ENCODE data around the gene GRAP2. TPM values are rescaled to one million over a fixed set of nuclear protein-coding genes. Genes with fewer than 3 reads are reported as not detected.

GRAP2 gene
- total and polyA plus RNA-seq, 10 of the 15 experiments (the other 5 are each of a cell fraction or from before 2014, with no cell fraction given): 3.3 to 79.1 (median 59.6) TPM

DNA sequence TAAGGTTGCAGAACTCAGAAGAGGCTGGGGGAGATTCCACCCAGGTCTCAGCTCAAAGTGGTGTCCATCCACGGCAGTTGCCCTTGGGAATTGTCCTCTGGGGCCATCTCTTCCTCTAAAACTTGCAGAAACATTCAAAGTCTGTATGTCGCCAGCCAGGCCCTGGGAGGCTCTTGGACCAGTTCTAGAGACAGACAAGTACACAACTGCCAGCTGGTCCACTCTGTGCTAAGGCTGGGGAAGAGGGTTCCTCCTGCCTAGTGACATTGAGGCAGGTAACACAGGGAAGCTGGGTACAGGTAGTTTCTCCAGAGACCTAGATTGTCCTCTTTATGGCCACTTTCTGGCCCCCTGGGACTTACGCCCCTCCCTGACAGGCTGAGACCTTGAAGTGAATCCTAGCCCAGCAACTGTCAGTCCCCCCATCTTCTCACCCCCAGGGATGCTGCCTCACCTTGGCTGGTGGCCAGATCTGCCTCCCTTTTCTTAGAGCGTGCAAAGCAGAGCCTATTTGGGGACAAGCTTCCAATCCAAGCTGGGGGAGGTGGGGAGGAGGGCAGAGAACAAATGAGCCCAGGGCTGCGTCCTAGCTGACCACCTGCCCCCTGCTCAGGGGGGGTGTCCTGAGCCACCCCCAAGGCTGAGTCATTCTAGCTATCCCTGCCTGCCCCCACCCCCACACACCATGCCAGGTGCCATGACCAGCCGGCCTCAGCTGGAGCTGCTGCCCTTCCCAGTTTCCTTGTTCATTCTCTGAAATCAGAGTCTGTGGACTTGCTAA, 102.2 kb downstream of the GRAP2 start:
- CTCF ChIA-PET: no interaction called here
- no peak overlapping the region for H3K4me2 ChIP-seq (ENCODE audit: control insufficient read depth, insufficient read depth)

More for the DNA sequence above, 102.2 kb downstream of the GRAP2 start:
- Histone ChIP-seq H3K4me1 (ENCODE audit: control insufficient read depth, insufficient read depth, low read length) (no peaks in the 10 kb centered on the region), H3K27ac (ENCODE audit: control insufficient read depth, insufficient read depth) (no peak overlapping the region), H4K20me1 (ENCODE audit: control insufficient read depth, insufficient read depth) (no peaks in the 10 kb centered on the region), H3K9me3 (replicated peaks; ENCODE audit: control insufficient read depth, insufficient read depth, low read length) (no peaks in the 10 kb centered on the region), H3K4me3 (no peak overlapping the region), H3K79me2 (ENCODE audit: control insufficient read depth, insufficient read depth, low read length) (no peaks in the 10 kb centered on the region), H3K27me3 (replicated peaks in 1 of 2; ENCODE audit: control insufficient read depth in 2 of 2, insufficient read depth in 2 of 2, low read length in 1 of 2) (peaks cover 2 to 9% of the 10 kb centered on the region in 2 experiments; a peak in 3 of 4 replicates), H3K36me3 (ENCODE audit: control insufficient read depth in 2 of 2, insufficient read depth in 2 of 2, low read length in 1 of 2) (no peaks in the 10 kb centered on the region), H2AFZ (ENCODE audit: control insufficient read depth, low read depth, low read length) (no peak overlapping the region), H3K9ac (ENCODE audit: control insufficient read depth, insufficient read depth, low read length) (no peak overlapping the region)
- in situ Hi-C loops (cut with MboI) (no loop called here), intact Hi-C loops (cut with micrococcal nuclease; ENCODE audit: unreplicated experiment) (no loop called here)
- no peak for FAIRE-seq
- no peak for ATAC-seq
- WGBS (ENCODE audit: insufficient coverage, insufficient replicate concordance, low lambda C conversion rate, missing lambda C conversion rate): 45% methylated on average over 5 of the region's 6 CpGs
- RAD21 ChIA-PET (ENCODE audit: unreplicated experiment): no interaction called here
- SMC1A ChIA-PET (ENCODE audit: uncharacterized antibody, unreplicated experiment): no interaction called here
- no peak for DNase-seq (ENCODE audit: low read depth, low spot score)
- no peak for TF ChIP-seq ZNF24 (IDR thresholded peaks at IDR 0.05)
- no peak for TF ChIP-seq MYB (IDR thresholded peaks at IDR 0.05; ENCODE audit: borderline replicate concordance, low read depth, low read length)
- no peak for TF ChIP-seq RCOR1 (conservative IDR thresholded peaks at IDR 0.05; ENCODE audit: low read depth, low read length)
- TF ChIP-seq SIX5 (IDR thresholded peaks at IDR 0.05; ENCODE audit: low read depth, low read length, severe bottlenecking): no peak
- TF ChIP-seq ZNF274 (IDR thresholded peaks at IDR 0.05; ENCODE audit: insufficient read depth, insufficient read length): no peak
- no peak for TF ChIP-seq SP1 (IDR thresholded peaks at IDR 0.05; ENCODE audit: low read depth, low read length)
- TF ChIP-seq, protein P1, sequence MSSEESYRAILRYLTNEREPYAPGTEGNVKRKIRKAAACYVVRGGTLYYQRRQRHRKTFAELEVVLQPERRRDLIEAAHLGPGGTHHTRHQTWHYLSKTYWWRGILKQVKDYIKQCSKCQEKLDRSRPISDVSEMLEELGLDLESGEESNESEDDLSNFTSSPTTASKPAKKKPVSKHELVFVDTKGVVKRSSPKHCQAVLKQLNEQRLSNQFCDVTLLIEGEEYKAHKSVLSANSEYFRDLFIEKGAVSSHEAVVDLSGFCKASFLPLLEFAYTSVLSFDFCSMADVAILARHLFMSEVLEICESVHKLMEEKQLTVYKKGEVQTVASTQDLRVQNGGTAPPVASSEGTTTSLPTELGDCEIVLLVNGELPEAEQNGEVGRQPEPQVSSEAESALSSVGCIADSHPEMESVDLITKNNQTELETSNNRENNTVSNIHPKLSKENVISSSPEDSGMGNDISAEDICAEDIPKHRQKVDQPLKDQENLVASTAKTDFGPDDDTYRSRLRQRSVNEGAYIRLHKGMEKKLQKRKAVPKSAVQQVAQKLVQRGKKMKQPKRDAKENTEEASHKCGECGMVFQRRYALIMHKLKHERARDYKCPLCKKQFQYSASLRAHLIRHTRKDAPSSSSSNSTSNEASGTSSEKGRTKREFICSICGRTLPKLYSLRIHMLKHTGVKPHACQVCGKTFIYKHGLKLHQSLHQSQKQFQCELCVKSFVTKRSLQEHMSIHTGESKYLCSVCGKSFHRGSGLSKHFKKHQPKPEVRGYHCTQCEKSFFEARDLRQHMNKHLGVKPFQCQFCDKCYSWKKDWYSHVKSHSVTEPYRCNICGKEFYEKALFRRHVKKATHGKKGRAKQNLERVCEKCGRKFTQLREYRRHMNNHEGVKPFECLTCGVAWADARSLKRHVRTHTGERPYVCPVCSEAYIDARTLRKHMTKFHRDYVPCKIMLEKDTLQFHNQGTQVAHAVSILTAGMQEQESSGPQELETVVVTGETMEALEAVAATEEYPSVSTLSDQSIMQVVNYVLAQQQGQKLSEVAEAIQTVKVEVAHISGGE (CRISPR knock-in tag; IDR thresholded peaks at IDR 0.05): no peak
- TF ChIP-seq CBX5 (IDR thresholded peaks at IDR 0.05; ENCODE audit: low read depth): no peak
- TF ChIP-seq BHLHE40 (IDR thresholded peaks at IDR 0.05; ENCODE audit: borderline replicate concordance in 1 of 2, low read depth in 2 of 2, low read length in 1 of 2): no peak
- TF ChIP-seq MXI1 (IDR thresholded peaks at IDR 0.05; ENCODE audit: low read depth, low read length): no peak
- TF ChIP-seq SMAD1 (IDR thresholded peaks at IDR 0.05; ENCODE audit: low read depth, partially characterized antibody): no peak
- no peak for TF ChIP-seq ASH2L (IDR thresholded peaks at IDR 0.05; ENCODE audit: borderline replicate concordance, low read depth)
- TF ChIP-seq MYC (IDR thresholded peaks at IDR 0.05; ENCODE audit: insufficient read depth, insufficient read length, insufficient replicate concordance, low read length, severe bottlenecking): no peak
- TF ChIP-seq, protein P2, sequence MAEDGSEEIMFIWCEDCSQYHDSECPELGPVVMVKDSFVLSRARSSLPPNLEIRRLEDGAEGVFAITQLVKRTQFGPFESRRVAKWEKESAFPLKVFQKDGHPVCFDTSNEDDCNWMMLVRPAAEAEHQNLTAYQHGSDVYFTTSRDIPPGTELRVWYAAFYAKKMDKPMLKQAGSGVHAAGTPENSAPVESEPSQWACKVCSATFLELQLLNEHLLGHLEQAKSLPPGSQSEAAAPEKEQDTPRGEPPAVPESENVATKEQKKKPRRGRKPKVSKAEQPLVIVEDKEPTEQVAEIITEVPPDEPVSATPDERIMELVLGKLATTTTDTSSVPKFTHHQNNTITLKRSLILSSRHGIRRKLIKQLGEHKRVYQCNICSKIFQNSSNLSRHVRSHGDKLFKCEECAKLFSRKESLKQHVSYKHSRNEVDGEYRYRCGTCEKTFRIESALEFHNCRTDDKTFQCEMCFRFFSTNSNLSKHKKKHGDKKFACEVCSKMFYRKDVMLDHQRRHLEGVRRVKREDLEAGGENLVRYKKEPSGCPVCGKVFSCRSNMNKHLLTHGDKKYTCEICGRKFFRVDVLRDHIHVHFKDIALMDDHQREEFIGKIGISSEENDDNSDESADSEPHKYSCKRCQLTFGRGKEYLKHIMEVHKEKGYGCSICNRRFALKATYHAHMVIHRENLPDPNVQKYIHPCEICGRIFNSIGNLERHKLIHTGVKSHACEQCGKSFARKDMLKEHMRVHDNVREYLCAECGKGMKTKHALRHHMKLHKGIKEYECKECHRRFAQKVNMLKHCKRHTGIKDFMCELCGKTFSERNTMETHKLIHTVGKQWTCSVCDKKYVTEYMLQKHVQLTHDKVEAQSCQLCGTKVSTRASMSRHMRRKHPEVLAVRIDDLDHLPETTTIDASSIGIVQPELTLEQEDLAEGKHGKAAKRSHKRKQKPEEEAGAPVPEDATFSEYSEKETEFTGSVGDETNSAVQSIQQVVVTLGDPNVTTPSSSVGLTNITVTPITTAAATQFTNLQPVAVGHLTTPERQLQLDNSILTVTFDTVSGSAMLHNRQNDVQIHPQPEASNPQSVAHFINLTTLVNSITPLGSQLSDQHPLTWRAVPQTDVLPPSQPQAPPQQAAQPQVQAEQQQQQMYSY (CRISPR knock-in tag; IDR thresholded peaks at IDR 0.05): no peak
- TF ChIP-seq, protein P3, sequence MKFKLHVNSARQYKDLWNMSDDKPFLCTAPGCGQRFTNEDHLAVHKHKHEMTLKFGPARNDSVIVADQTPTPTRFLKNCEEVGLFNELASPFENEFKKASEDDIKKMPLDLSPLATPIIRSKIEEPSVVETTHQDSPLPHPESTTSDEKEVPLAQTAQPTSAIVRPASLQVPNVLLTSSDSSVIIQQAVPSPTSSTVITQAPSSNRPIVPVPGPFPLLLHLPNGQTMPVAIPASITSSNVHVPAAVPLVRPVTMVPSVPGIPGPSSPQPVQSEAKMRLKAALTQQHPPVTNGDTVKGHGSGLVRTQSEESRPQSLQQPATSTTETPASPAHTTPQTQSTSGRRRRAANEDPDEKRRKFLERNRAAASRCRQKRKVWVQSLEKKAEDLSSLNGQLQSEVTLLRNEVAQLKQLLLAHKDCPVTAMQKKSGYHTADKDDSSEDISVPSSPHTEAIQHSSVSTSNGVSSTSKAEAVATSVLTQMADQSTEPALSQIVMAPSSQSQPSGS (IDR thresholded peaks at IDR 0.05; ENCODE audit: low read length): no peak
- no TSS peak for BruUV-seq (replicated peaks)
- POLR2A ChIA-PET: no interaction called here
